Large intestine (tissue), 3 donors: ENCODE results near the gene DDX24. TPM values are rescaled to one million over a fixed set of nuclear protein-coding genes. Genes with fewer than 3 reads are reported as not detected.

Source experiments
- DNase-seq, 2 donors: peaks; one replicate each; pipeline versions ENCODE4 v3.0.0 to v3.0.0-alpha.2; 2013
- H3K27ac ChIP-seq: one replicate; pipeline ENCODE4 v1.5.1; 2013; ENCODE audit warnings: low read length
- H3K27me3 ChIP-seq: 2 replicates; pipeline ENCODE4 v1.6.1; 2013; ENCODE audit warnings: low read length; ENCODE audit not compliant: control insufficient read depth, insufficient read depth
- H3K36me3 ChIP-seq: 2 replicates; pipeline ENCODE4 v1.6.1; 2013; ENCODE audit warnings: low read length; ENCODE audit not compliant: control insufficient read depth, insufficient read depth
- H3K4me1 ChIP-seq: one replicate; pipeline ENCODE4 v1.6.1; 2013; ENCODE audit warnings: low read length; ENCODE audit not compliant: control insufficient read depth, insufficient read depth
- H3K4me3 ChIP-seq: one replicate; pipeline ENCODE4 v1.5.1; 2013; ENCODE audit warnings: low read length
- H3K9me3 ChIP-seq: one replicate; pipeline ENCODE4 v1.6.1; 2013; ENCODE audit warnings: mild to moderate bottlenecking, low read depth, low read length, moderate library complexity; ENCODE audit not compliant: control insufficient read depth
- WGBS: methylation state at CpG from one replicate; pipeline ENCODE4 v1.1.5; 2013; ENCODE audit warnings: low lambda C conversion rate; ENCODE audit not compliant: insufficient coverage; 5-methylcytosine and 5-hydroxymethylcytosine counted together
- polyA plus RNA-seq: library from polyadenylated mRNA; unstranded; fragments of 120-200 nt; gene quantifications from one replicate; pipeline ENCODE4 v1.2.1, GENCODE V29; 2013

The DDX24 gene
- polyA plus RNA-seq, 1 donor, result 109 TPM

- H3K36me3 ChIP-seq, result peaks cover 50% of the 10 kb centered on the region
These were observed 18.6 kb downstream of the DDX24 start for GRCh38 chr14:94062344-94062940.

GRCh38 chr14:94059998-94060397, 21.0 kb downstream of the DDX24 start:
- Histone ChIP-seq H3K27ac (no peak overlapping the region), H3K36me3 (peaks cover 74% of the 10 kb centered on the region), H3K9me3 (no peaks in the 10 kb centered on the region), H3K4me1 (peaks cover 5% of the 10 kb centered on the region), H3K4me3 (no peak overlapping the region), H3K27me3 (no peaks in the 10 kb centered on the region)
- no peak for DNase-seq
- WGBS, result no CpG with 5 or more reads among the region's 5 CpGs

More at GRCh38 chr14:94062344-94062940, 18.6 kb downstream of the DDX24 start:
- no peaks in the 10 kb centered on the region for H3K27me3 ChIP-seq
- DNase-seq, result no peak
- H3K4me1 ChIP-seq, result peaks cover 11% of the 10 kb centered on the region
- H3K4me3 ChIP-seq, result no peak overlapping the region
- WGBS, result 40% methylated on average over 1 of the region's 9 CpGs
- H3K27ac ChIP-seq, result no peak overlapping the region
- H3K9me3 ChIP-seq, result no peaks in the 10 kb centered on the region

- H3K27me3 ChIP-seq, result no peaks in the 10 kb centered on the region
- H3K9me3 ChIP-seq, result no peaks in the 10 kb centered on the region
- WGBS, result 37% methylated on average over 2 of the region's 5 CpGs
- no peak overlapping the region for H3K4me3 ChIP-seq
- DNase-seq, result peak in 1 of 2 donors; percentile 39
- H3K36me3 ChIP-seq, result peaks cover 87% of the 10 kb centered on the region
- no peak overlapping the region for H3K27ac ChIP-seq
- peaks cover 5% of the 10 kb centered on the region for H3K4me1 ChIP-seq
These were observed 22.3 kb downstream of the DDX24 start for GRCh38 chr14:94058674-94059138.

GRCh38 chr14:94058128-94058673, 22.8 kb downstream of the DDX24 start:
- Histone ChIP-seq H3K36me3 (peaks cover 87% of the 10 kb centered on the region), H3K27me3 (no peaks in the 10 kb centered on the region), H3K4me1 (peaks cover 5% of the 10 kb centered on the region), H3K9me3 (no peaks in the 10 kb centered on the region), H3K4me3 (no peak overlapping the region), H3K27ac (no peak overlapping the region)
- no peak for DNase-seq
- no CpG with 5 or more reads among the region's 1 CpG for WGBS

GRCh38 chr14:94056579-94057308, 24.3 kb downstream of the DDX24 start:
- Histone ChIP-seq H3K36me3 (peaks cover 92% of the 10 kb centered on the region), H3K4me3 (no peak overlapping the region), H3K27me3 (no peaks in the 10 kb centered on the region), H3K27ac (no peak overlapping the region), H3K9me3 (no peaks in the 10 kb centered on the region), H3K4me1 (peaks cover 5% of the 10 kb centered on the region)
- WGBS, result 92% methylated on average over 2 of the region's 6 CpGs
- DNase-seq, result no peak

- peaks cover 92% of the 10 kb centered on the region for H3K36me3 ChIP-seq
These were observed 26.1 kb downstream of the DDX24 start for GRCh38 chr14:94054936-94055335.

GRCh38 chr14:94054401-94054800, 26.6 kb downstream of the DDX24 start:
- WGBS, result no CpG with 5 or more reads among the region's 1 CpG
- peaks cover 5% of the 10 kb centered on the region for H3K4me1 ChIP-seq
- H3K27ac ChIP-seq, result no peak overlapping the region
- no peak overlapping the region for H3K4me3 ChIP-seq
- DNase-seq, result no peak
- peaks cover 93% of the 10 kb centered on the region for H3K36me3 ChIP-seq
- no peaks in the 10 kb centered on the region for H3K9me3 ChIP-seq
- H3K27me3 ChIP-seq, result no peaks in the 10 kb centered on the region

More at GRCh38 chr14:94054936-94055335, 26.1 kb downstream of the DDX24 start:
- H3K4me3 ChIP-seq, result no peak overlapping the region
- no CpG with 5 or more reads among the region's 7 CpGs for WGBS
- no peaks in the 10 kb centered on the region for H3K9me3 ChIP-seq
- no peak overlapping the region for H3K27ac ChIP-seq
- no peak for DNase-seq
- peaks cover 5% of the 10 kb centered on the region for H3K4me1 ChIP-seq
- no peaks in the 10 kb centered on the region for H3K27me3 ChIP-seq

GRCh38 chr14:94052662-94053061, 28.3 kb downstream of the DDX24 start:
- Histone ChIP-seq H3K9me3 (no peaks in the 10 kb centered on the region), H3K27ac (no peak overlapping the region), H3K4me3 (no peak overlapping the region), H3K27me3 (no peaks in the 10 kb centered on the region), H3K36me3 (peaks cover 94% of the 10 kb centered on the region), H3K4me1 (no peaks in the 10 kb centered on the region)
- WGBS, result 100% methylated on average over 1 of the region's 4 CpGs
- DNase-seq, result no peak

GRCh38 chr14:94052199-94052598, 28.8 kb downstream of the DDX24 start:
- Histone ChIP-seq H3K4me1 (no peaks in the 10 kb centered on the region), H3K27ac (no peak overlapping the region), H3K27me3 (no peaks in the 10 kb centered on the region), H3K4me3 (no peak overlapping the region), H3K9me3 (no peaks in the 10 kb centered on the region), H3K36me3 (peaks cover 94% of the 10 kb centered on the region)
- no peak for DNase-seq
- WGBS, result no CpG with 5 or more reads among the region's 1 CpG

GRCh38 chr14:94051779-94052178, 29.2 kb downstream of the DDX24 start:
- H3K9me3 ChIP-seq, result no peaks in the 10 kb centered on the region
- H3K36me3 ChIP-seq, result peaks cover 94% of the 10 kb centered on the region
- DNase-seq, result no peak
- no peak overlapping the region for H3K4me3 ChIP-seq
- no CpG with 5 or more reads among the region's 3 CpGs for WGBS
- no peaks in the 10 kb centered on the region for H3K4me1 ChIP-seq
- H3K27ac ChIP-seq, result no peak overlapping the region
- H3K27me3 ChIP-seq, result no peaks in the 10 kb centered on the region
